Vagina (tissue), 2 donors: ENCODE data around the gene PTPRB. TPM values are rescaled to one million over a fixed set of nuclear protein-coding genes. Genes with fewer than 3 reads are reported as not detected.

Experiments used
- DNase-seq, 2 donors: peaks; one replicate each; pipeline ENCODE4 v3.0.0-alpha.2; 2017; ENCODE audit errors: extremely low spot score in 2 of 2
- H3K27ac ChIP-seq: fragments of 200-600 bp; sonication (generic); one replicate; pipeline ENCODE4 v1.5.1; 2019
- H3K27me3 ChIP-seq: fragments of 200-600 bp; sonication (generic); one replicate; pipeline ENCODE4 v1.5.1; 2019
- H3K36me3 ChIP-seq, 2 donors: fragments of 200-600 bp; sonication (generic); one replicate each; pipeline ENCODE4 v1.5.1; 2017 to 2019
- H3K4me1 ChIP-seq: fragments of 200-600 bp; sonication (generic); one replicate; pipeline ENCODE4 v1.5.1; 2019
- H3K4me3 ChIP-seq, 2 donors: fragments of 200-600 bp; sonication (generic); 1 replicate in 1 of 2; 2 replicates in 1 of 2; pipeline ENCODE4 v1.5.1; 2016 to 2019
- H3K9me3 ChIP-seq: fragments of 200-600 bp; sonication (generic); one replicate; pipeline ENCODE4 v1.5.1; 2019
- CTCF ChIP-seq, 3 experiments: fragments of 450-650 bp in 2 of 3; fragments of 200-600 bp in 1 of 3; sonication (generic) in 1 of 3; IDR thresholded peaks; one replicate each; pipeline ENCODE4 v1.5.1; 2017 to 2019; ENCODE audit warnings: antibody characterized with exemption in 3 of 3, mild to moderate bottlenecking in 2 of 3, moderate library complexity in 2 of 3
- POLR2A ChIP-seq, 2 donors: fragments of 450-650 bp; IDR thresholded peaks; one replicate each; pipeline ENCODE4 v1.6.1; 2017; ENCODE audit warnings: antibody characterized with exemption in 2 of 2, mild to moderate bottlenecking in 2 of 2, moderate library complexity in 2 of 2
- POLR2AphosphoS5 ChIP-seq, 2 donors: sonication (generic); formaldehyde crosslinking; IDR thresholded peaks; one replicate each; pipeline ENCODE4 v1.9.0; 2017; ENCODE audit warnings: antibody characterized with exemption in 2 of 2, mild to moderate bottlenecking in 2 of 2, low read depth in 1 of 2; ENCODE audit not compliant: insufficient read depth in 1 of 2
- intact Hi-C: fragments of 100-400 bp; cut with DNase I; formaldehyde crosslinking; loops from one replicate; pipeline ENCODE4 v1.15.1; 2023
- total RNA-seq: library from RNA; depleted of rRNA; stranded (reverse); fragments of >200 nt; gene quantifications from one replicate; pipeline ENCODE4 v1.2.3, GENCODE V29; 2016

The PTPRB gene
- total RNA-seq, 1 donor from 2014 or later: 21.9 TPM

- Histone ChIP-seq H3K4me1 (no peaks in the 10 kb centered on the region), H3K27ac (no peak overlapping the region), H3K4me3 (no peak overlapping the region), H3K9me3 (no peaks in the 10 kb centered on the region), H3K36me3 (no peaks in the 10 kb centered on the region), H3K27me3 (no peaks in the 10 kb centered on the region)
- no peak for DNase-seq
- intact Hi-C loops: no loop called here
- TF ChIP-seq POLR2AphosphoS5 (IDR thresholded peaks at IDR 0.05; ENCODE audit: insufficient read depth in 1 of 2, low read depth in 1 of 2) (no peak), CTCF (IDR thresholded peaks at IDR 0.05) (no peak), POLR2A (IDR thresholded peaks at IDR 0.05) (no peak)
Measured at GRCh38 chr12:70639535-70639934, 2.3 kb upstream of the PTPRB start.

GRCh38 chr12:70638639-70639360, 1.6 kb upstream of the PTPRB start:
- Histone ChIP-seq H3K4me3 (no peak overlapping the region), H3K27me3 (no peaks in the 10 kb centered on the region), H3K4me1 (no peaks in the 10 kb centered on the region), H3K9me3 (no peaks in the 10 kb centered on the region), H3K27ac (no peak overlapping the region), H3K36me3 (no peaks in the 10 kb centered on the region)
- intact Hi-C loops: no loop called here
- no peak for DNase-seq
- TF ChIP-seq CTCF (IDR thresholded peaks at IDR 0.05) (no peak), POLR2AphosphoS5 (IDR thresholded peaks at IDR 0.05; ENCODE audit: insufficient read depth in 1 of 2, low read depth in 1 of 2) (no peak), POLR2A (IDR thresholded peaks at IDR 0.05) (no peak)

- Histone ChIP-seq H3K4me1 (no peaks in the 10 kb centered on the region), H3K4me3 (peak overlapping the region in 1 of 2 donors; percentile 16), H3K36me3 (no peaks in the 10 kb centered on the region), H3K27ac (no peak overlapping the region), H3K27me3 (no peaks in the 10 kb centered on the region), H3K9me3 (no peaks in the 10 kb centered on the region)
- TF ChIP-seq POLR2AphosphoS5 (IDR thresholded peaks at IDR 0.05; ENCODE audit: insufficient read depth in 1 of 2, low read depth in 1 of 2) (no peak), POLR2A (IDR thresholded peaks at IDR 0.05) (no peak), CTCF (IDR thresholded peaks at IDR 0.05) (no peak)
- no peak for DNase-seq
- intact Hi-C loops: no loop called here
Measured at GRCh38 chr12:70635755-70636154, 1.5 kb downstream of the PTPRB start.

GRCh38 chr12:70628701-70629480, 8.3 kb downstream of the PTPRB start:
- no peak for DNase-seq
- no peaks in the 10 kb centered on the region for H3K36me3 ChIP-seq
- no peaks in the 10 kb centered on the region for H3K9me3 ChIP-seq
- no peaks in the 10 kb centered on the region for H3K4me1 ChIP-seq
- no peak overlapping the region for H3K4me3 ChIP-seq
- no peak overlapping the region for H3K27ac ChIP-seq
- TF ChIP-seq POLR2A (IDR thresholded peaks at IDR 0.05): no peak
- TF ChIP-seq POLR2AphosphoS5 (IDR thresholded peaks at IDR 0.05; ENCODE audit: insufficient read depth in 1 of 2, low read depth in 1 of 2): no peak
- TF ChIP-seq CTCF (IDR thresholded peaks at IDR 0.05): no peak
- no peaks in the 10 kb centered on the region for H3K27me3 ChIP-seq
- intact Hi-C loops: no loop called here

GRCh38 chr12:70627677-70628076, 9.6 kb downstream of the PTPRB start:
- intact Hi-C loops: no loop called here
- no peak for DNase-seq
- TF ChIP-seq POLR2AphosphoS5 (IDR thresholded peaks at IDR 0.05; ENCODE audit: insufficient read depth in 1 of 2, low read depth in 1 of 2): no peak
- no peak for TF ChIP-seq POLR2A (IDR thresholded peaks at IDR 0.05)
- TF ChIP-seq CTCF (IDR thresholded peaks at IDR 0.05): no peak
- Histone ChIP-seq H3K27ac (no peak overlapping the region), H3K4me1 (no peaks in the 10 kb centered on the region), H3K4me3 (no peak overlapping the region), H3K27me3 (no peaks in the 10 kb centered on the region), H3K9me3 (no peaks in the 10 kb centered on the region), H3K36me3 (no peaks in the 10 kb centered on the region)
